Left ventricle myocardium superior (tissue), 1 donor: ENCODE measurements around the gene MYO16. TPM values are rescaled to one million over a fixed set of nuclear protein-coding genes. Genes with fewer than 3 reads are reported as not detected.
"Not testable (repeated sequence)": the region's sequence is repeated elsewhere in the genome, so short reads cannot be mapped to it uniquely, and the experiment has no call there.

ENCODE experiments used
- ATAC-seq: fragments of 200-7000 bp; cut with Tn5 transposase; one replicate; pipeline ENCODE4 v1.9.1; 2020; ENCODE audit warnings: mild to moderate bottlenecking, moderate library complexity
- DNase-seq: peaks from one replicate; pipeline ENCODE4 v3.0.0-alpha.2; 2020
- intact Hi-C: fragments of 100-400 bp; cut with micrococcal nuclease; formaldehyde crosslinking; loops from one replicate; pipeline ENCODE4 v1.11.0; 2022
- total RNA-seq: library from RNA; stranded (reverse); fragmentation: NEBNext Ultra II Directional; extraction: Animal tissue kit (Norgen Biotek cat#: 25700); gene quantifications from one replicate; pipeline ENCODE4 v1.2.1, GENCODE V29; 2021
- donor health status: DM: no; HTN: yes; CAD: no; lungs with severe emphysema.

Gene MYO16
- total RNA-seq, 1 donor from 2014 or later, result 0.74 TPM

DNA sequence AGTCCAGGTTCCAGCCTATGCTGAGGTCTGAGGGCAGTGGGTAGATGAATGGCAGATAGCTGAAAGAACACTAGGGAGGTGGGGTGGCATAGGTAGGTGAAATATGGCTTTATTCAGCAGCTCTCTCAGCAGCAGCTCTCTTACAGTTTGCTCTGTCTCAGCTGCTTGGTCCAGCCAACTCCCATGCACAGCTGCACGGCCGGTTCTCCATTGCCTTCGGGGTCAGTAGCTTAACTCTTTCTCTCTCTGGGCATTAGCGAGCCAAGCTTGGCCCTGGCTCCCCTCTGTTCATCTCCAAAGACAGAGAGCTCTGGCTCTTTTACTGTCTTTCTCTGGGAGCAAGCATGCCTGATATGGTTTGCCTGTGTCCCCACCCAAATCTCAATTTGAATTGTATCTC lies 151.9 kb downstream of the MYO16 start:
- no peak for ATAC-seq
- no peak for DNase-seq
- intact Hi-C loops, result no loop called here

DNA sequence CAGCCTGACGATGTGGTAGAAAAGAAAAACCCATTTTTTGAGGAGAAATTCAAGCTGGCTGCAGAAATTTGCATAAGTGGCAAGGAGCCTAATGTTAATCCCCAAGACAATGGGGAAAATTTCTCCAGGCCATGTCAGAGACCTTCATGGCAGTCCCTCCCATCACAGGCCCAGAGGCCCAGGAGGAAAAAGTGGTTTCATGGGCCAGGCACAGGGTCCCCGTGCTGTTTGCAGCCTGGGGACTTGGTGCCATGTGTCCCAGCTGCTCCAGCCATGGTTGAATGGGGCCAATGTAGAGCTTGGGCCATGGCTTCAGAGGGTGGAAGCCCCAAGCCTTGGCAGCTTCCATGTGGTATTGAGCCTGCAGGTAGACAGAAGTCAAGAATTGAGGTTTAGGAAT lies 153.1 kb downstream of the MYO16 start:
- DNase-seq, intact Hi-C loops, ATAC-seq: not testable (repeated sequence)

DNA sequence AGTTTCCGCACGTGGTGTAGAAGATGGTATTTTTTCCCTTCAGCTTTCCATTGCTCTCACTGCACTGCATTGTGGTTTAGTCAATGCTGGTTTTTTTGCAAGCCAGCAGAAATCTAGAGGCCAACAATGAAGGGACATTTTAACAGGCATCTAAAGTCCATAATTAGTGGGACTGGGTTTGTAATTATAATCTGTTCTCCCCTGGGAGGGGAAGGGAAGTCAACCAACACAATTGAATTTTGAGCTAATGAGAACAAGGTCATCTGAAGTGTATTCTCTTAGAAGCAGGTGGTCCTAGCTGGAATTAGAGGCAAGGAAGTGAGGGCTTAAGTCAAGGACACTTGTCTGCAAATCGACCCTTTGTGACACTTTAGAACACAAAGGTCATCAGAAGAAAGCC lies 156.4 kb downstream of the MYO16 start:
- intact Hi-C loops, result no loop called here
- ATAC-seq (peak; percentile 23), DNase-seq (no peak)

DNA sequence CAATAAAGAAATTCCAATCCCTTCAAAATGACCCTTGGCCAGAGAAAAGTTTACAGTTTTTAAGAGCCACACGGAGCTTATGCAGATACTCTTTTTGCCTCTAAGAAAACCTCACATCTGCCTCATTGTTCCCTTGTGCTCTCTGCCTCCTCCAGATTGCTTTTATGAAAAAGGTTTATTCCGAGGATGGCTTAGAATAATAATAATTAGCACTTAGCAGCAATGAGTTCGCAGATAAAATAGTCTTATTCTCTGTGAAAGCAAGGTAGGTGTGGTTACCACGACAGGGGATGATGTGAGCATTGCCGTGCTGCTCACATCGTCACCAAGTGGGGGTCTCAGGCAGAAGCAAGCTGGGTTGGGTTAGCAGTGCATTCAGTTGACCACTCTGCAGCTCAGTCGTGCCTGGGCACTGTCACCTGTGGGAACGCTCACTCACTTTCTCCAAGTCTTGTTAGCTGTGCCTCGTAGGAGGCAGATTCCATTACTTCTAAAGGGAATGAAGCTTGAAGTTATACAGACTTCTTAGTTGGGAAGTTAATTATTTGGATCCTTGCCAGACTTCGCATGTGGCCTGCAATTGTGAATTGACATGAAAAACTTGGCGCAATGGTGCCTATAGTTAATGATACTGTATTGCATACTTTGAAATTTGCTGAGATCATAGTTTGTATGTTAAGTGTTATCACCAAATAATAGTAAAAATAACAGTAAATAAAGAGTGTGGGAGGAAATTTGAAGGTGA lies 157.2 kb downstream of the MYO16 start:
- intact Hi-C loops, result no loop called here
- ATAC-seq (no peak), DNase-seq (no peak)

DNA sequence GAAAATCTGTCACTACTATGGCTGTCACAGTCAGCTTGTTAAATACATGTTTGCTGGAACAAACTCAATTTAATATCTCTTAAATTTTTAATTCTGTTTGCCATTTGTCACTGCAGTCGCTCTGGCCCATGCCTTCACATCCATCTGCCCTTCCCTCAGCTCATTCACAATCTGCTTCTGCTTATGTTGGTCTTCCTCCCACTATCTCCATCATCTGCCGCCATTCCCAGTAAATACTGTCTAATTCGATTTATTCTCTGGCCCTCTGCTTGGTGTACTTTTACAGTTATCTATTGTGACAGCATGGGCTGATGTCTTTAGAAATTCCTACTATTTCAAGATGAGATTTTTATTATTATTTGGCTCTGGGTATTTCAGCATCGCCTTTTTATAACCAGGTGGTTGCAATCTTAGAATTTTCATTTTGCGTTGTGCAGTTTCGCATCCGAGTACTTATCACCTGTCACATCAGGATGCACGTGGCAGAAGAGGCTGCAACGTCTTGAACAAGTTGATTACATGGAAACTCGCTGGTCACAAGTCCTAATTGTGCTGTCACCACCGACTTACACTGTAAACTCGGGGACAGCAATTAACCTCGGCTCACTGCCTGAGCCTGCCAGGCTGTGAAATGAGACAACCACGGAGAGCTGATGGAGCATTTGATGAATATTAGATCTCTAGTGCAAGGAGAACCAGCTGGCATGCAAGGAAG lies 158.4 kb downstream of the MYO16 start:
- intact Hi-C loops, result no loop called here
- ATAC-seq, result no peak

DNA sequence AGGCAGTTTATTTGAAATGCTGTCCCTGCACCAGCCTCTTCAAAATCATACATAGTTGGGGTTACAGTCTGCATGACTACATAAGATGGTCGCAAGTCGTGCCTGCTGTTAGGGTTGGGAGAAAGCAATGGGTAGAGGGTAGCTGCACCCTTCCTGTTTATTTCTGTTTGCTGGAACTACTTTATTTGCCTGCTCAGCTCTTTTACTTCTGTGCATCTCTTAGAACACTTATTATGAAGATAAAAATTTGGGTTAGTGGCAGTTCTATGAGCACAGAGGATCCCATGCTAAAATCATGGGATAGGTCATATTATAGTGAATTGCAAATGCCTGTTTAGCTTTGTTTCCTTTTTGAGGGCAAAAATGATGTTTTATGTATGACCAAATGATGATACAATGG lies 160.1 kb downstream of the MYO16 start:
- DNase-seq (no peak), ATAC-seq (no peak)
- intact Hi-C loops, result no loop called here

More for the DNA sequence above, 158.4 kb downstream of the MYO16 start:
- no peak for DNase-seq

DNA sequence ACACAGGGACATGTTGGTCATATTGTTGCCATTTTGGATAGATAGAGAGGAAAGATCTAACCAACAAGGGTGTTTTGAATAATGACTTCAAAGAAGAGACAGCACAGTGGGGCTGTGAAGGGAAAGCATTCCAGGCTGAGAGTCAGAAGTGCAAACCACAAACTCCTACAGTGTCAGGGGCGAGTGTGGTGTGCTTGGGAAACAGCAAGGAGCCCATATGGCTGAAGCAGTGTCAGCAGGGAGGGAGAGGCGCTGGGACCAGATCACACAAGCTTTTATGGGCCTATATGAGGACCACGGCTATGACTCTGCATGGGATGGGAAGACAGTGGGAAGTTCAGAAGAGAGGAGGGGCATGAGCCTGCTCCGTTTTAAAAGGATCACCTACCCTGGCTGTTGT lies 166.4 kb downstream of the MYO16 start:
- DNase-seq (no peak), ATAC-seq (no peak)
- intact Hi-C loops, result no loop called here

DNA sequence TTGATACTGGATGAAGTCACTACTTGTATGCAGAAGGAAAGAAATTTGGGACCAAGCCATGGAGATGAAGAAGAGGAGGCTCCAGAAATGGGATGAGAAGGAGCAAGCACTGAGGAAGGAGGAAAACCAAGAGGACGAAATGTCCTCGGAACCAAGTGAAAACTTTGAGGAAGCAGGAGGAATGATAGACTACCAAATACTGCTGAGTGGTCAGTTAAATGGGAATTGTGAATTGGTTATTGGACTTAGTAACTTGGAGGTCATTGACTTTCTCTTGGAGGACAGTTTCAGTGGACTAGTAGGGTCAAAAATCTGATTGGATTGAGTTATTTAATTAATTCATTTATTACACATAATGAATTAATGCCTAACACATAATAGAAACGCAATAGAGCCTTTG lies 167.9 kb downstream of the MYO16 start:
- intact Hi-C loops, result no loop called here
- ATAC-seq (no peak), DNase-seq (no peak)

DNA sequence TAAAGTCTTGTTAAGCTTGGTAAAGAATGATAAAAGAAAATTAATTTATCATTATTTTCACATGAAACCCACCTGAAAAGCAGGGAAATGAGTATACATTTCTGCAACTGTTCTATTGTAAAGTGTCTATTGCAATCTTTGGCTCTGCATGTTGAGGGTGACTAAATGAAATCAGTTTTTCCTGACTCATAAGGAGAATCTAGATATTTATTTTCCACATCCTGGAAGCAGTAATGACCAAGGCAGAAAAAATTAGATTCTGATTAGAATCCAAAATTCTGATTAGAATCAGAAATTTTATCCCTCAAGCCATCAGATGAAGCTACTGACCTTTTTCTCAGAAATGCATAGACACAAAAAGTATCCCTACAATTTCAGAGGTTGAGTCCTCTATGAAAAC lies 178.4 kb downstream of the MYO16 start:
- intact Hi-C loops, result no loop called here
- DNase-seq, result no peak
- no peak for ATAC-seq

DNA sequence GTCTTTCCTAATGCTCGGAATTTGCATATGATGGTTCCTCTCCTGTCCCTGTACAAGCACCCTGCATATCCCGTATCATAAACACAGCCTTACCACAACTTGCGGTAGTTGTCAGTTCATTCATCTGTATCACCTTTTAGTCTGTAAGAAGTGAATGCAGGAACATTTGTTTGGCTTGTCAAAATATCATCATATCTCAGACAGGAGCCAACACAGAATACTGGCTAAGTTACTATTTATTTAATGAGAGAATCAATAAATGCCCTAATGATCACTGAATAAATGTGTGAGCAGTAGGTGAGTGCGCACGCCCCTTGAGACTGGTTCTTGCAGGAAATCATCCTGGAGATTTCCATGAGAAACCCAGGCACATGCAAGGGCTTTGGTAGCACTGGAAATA lies 182.8 kb downstream of the MYO16 start:
- DNase-seq (no peak), ATAC-seq (no peak)
- intact Hi-C loops, result no loop called here

DNA sequence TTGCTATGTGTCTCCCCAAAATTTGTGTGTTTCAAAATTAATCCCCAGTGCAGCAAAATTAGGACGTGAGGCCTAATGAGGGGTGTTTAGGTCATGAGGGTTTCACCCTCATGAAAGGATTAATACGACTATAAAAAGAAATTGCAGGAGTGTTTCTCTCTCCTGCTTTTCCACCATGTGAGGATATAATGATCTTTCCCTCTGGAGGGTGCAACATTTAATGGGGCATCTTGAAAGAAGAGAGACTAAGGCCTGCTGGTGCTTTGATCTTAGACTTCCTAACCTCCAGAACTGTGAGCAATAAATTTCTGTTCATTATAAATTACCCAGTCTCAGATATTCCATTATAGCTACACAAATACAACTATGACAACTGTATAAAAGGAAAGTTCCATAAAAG lies 183.2 kb downstream of the MYO16 start:
- no peak for ATAC-seq

DNA sequence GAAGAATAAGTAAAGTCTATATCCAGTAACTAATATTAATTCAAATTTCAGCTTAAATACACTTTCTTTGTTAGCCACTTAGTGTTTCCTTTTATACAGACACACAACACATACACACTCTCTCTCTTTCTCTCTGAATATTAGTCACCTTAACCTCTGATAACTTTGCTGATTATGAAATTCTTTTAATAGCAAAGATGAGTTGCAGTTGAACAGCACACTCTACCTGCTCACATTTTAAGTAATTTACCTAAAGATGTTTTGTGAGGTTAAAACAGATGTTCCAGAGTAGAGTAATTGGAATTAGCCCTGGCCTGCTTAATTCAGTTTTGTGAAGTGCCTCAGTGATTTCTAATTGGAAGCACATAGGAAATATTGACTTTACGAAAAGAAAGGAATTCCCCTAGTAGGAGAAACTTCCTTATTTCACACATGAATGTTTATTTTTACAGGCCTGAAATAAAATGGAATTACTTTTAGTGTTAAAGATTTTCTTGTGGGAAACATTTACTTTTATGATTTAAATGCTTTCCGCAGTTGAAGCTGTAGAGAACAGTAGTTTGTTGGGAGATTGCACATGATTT lies 184.3 kb downstream of the MYO16 start:
- ATAC-seq (no peak), DNase-seq (no peak)
- intact Hi-C loops, result no loop called here

More for the DNA sequence above, 183.2 kb downstream of the MYO16 start:
- DNase-seq, result no peak
- intact Hi-C loops, result no loop called here

DNA sequence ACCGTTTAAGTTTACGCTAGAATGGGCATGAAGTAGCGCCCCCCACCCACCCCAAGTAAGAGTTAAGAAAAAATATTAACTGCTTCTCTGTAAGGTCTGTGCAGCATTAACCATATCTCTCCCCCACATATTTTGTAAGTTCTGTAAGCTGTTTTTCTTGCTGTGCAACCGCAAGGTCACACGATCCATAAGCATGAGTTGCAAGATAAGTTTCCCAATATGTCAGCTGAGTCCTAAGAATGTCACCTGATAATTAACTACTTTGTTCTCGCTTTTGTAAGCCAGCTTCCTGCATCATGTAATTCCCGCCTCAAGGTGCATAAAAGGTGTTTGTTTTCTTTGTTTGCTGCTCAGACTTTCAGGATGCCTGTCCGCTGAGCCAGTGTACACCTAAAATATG lies 187.0 kb downstream of the MYO16 start:
- no peak for ATAC-seq
- DNase-seq, result no peak
- intact Hi-C loops, result no loop called here

DNA sequence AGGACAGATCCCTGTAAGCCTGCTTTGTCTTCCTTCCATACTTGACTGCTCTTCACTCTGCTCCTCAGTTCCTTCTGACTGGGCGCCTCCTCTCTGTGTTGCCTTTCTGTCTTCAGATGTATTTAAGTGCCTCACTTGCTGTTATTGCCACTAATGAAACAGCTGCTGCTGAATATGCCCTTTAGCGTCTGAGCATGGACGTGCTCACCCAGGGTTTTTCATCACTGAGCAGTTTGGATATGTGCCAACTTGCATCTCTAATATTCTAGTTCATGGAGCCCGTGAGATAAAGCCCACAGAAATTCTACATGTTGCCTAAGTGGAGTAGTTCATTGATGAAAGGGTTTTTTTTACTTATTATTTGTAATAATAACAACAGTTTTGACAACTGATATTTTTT lies 198.2 kb downstream of the MYO16 start:
- intact Hi-C loops, result no loop called here
- DNase-seq (no peak), ATAC-seq (no peak)

DNA sequence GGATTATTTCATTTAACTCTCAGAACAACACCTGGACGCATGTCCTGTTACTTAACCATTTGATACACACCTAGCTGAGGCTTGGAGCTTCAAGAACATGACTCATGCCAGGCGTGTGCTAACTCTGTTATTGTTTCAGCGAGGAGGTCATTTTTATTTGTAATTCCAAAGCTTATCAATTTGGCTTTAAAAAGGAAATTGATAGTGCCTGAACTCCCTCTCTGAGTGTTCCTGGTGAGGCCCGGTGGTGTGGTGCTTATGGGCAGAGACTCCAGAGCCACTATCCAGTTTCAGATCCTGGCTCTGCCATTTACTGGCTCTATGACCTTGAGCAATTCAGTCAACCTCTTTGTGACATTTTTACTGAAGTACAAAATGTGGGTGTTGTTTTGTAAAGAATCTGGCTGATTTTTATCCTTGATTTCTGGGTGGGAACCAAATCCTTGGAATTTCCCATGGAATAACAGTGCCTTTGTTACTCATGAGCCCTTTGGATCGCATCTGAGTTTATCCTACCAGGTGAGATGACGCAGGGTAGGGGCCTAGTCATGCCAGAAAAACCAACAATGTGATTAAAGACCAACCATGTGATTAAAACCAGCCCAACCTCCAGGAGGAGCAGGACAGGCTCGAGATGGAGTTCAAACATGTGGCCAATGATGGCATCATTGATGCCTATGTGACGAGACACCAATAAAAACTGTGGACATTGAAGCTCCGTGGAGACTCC lies 198.8 kb downstream of the MYO16 start:
- DNase-seq, result no peak
- intact Hi-C loops, result no loop called here
- no peak for ATAC-seq

DNA sequence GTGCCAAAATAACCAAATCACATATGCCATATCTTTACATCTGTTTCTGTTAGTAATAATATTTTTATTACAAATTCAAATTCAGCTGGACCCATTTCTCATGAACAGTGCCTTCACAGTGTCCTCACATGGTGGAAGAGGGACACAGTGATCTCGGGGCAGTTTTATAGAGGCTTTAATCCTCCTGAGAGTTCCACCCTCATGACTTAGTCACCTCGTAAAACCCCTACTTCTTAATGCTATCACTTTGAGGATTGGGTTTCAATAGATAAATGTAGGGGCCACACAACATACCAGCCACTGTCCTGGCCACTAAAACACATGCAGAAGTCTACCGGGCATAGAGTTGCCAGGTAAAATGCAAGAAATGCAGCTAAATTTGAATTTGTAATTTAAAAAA lies 201.5 kb downstream of the MYO16 start:
- intact Hi-C loops, result no loop called here
- ATAC-seq (no peak), DNase-seq (no peak)

DNA sequence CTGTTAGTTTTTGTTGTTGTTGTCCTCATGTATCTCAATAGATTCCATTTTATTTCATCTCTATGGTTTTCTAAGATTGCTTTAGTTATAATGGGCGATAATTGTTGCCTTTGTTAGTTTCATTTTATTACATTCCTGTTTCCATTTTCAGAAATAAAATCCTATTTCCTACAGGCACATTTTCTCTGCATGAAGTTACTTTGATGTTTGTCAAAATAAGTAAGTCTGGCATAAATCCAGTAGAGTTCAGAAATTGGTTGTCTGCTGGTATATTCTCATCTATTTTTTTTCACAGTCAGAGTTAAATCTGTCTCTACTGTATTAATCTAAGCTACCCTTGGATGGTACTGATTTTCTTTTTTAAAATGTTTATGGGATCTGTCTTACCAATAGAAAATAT lies 204.1 kb downstream of the MYO16 start:
- no peak for ATAC-seq
- intact Hi-C loops, result no loop called here
- DNase-seq, result no peak

DNA sequence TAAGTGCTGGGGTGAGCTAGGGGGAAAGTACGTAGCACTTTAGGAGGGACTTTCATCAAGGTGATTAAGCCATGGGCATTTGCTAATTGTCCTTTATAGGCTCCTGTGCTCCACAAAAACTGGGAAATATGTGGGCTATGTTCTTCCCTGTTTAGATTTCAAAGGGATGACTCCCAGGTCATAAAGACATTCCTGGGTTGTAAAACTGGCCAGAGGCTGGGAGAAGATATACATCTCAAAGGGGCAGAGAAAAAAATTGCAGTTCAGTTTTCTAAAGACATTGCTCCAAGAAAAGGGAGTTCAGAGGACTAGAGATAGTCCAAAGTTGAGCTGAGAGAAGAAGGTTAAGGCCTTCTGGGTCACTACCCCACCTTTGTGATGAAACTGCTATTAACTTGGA lies 204.8 kb downstream of the MYO16 start:
- DNase-seq (no peak), ATAC-seq (no peak)
- intact Hi-C loops, result no loop called here

DNA sequence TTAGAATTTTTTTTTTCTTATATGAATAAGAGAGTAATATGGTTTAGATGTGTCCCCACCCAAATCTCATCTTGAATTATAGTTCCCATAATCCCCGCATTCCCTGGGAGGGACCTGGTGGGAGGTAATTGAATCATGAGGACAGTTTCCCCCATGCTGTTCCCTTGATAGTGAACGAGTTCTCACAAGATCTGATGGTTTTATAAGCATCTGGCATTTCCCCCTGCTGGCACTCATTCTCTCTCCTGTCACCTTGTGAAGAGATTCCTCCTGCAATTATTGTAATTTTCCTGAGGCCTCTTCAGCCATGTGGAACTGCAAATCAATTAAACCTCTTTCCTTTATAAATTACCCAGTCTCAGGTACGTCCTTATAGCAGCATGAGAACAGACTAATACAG lies 205.7 kb downstream of the MYO16 start:
- intact Hi-C loops, result no loop called here
- ATAC-seq, result no peak

DNA sequence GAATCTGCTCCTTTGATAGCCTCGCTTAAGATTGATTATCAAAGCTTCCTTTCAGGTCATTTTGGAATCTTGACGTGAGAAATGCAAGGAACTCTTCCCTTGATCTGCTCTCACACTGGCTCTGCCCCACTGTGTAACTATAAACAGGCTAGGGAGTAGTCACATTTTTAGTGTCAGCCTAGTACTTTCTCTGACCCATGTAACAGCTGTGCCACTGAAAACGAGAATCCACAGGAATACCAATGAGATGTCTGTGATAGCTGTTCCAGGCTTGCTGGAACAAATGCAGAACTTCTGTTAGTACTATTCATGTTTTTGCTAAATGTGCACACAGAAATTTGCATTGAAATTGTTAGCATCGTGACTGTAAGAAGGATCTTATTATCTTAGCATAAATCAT lies 221.3 kb downstream of the MYO16 start:
- DNase-seq (no peak), ATAC-seq (no peak)
- intact Hi-C loops, result no loop called here

More for the DNA sequence above, 205.7 kb downstream of the MYO16 start:
- no peak for DNase-seq
